ENCODE data around the gene TNFRSF18. TPM values are rescaled to one million over a fixed set of nuclear protein-coding genes. Genes with fewer than 3 reads are reported as not detected.

Gene TNFRSF18
- total RNA-seq: 0.55 TPM in 1 of 2 replicates, not detected in the other

DNA sequence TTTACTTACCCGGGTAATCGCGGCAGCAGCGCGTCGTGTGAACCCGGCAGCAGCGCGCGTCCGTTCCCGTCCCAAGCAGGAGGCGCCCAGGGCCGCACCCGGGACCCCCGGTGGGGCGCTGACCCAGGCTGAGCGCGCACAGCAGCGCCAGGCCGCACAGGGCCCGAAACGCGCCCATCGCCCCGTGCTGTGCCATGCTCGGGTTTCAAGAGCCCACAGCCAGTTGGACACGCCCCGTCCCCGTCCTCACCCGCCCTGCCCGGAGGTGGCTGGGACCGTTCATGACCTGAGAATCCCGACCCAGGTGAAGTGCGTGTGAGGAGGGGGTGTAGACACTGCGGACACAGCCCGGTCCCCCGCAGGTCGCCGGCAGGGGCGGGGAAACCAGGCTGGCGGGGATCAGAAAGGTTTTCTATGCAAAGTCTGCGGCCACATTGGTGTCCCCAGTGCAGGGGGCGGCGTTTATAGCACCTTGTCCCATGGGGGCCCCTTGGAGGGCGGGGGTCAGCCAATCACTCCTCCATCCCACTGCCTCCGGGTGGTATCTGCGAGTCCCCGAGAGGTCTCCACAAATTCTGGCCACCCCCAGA lies at the start of gene TNFRSF18:
Gene TNFRSF18, minus strand, starts transcription at position 217 of the 590 bp plus-strand sequence. Its CDS starts 21 bp downstream, at position 196.

DNA sequence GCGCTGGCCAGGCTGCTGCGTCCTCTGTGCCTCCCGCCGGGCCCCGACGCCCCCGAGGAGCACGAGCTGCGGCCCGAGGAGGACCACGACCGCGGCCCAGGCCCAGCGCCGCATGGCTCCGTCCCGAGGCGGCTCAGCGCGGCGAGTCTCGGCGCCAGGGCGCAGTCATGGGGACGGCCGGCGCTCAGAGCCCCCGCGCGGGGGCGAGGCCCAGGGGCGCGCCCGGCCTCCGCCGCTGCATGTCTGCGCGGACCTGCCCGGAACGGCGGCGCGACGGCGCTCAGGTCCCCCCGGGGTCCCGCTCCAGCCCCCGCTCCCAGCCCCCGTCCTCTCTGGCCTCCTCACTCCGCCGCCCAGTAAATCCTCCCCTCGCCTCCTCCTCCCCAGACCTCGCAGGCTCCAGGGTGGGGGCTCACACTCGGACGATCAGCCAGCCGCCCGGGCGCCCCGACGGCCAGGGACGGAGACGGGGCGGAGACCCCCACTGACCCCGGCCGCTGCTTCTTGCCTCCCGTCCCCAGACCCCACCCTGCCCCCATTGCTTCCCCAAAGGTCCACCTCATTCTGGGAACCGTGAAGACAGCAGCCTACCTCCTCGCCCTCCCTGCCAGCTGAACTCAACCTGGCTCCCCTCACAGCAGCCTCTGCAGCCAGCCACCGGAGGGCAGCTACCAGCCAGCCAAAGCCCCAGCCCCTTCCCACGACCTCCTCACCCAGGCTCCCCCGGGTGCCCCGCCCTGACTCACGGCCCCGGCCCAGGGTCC lies 40.4 kb upstream of the TNFRSF18 start, which contains the start of gene C1QTNF12:
Gene C1QTNF12, minus strand, starts transcription at position 146 of the 764 bp plus-strand sequence. Its CDS starts 32 bp downstream, at position 114.

GRCh38 chr1:1232208-1232795 lies 25.9 kb upstream of the TNFRSF18 start, which contains the start of gene B3GALT6:
Gene B3GALT6 (plus strand): TSS chr1:1232237. CDS start chr1:1232279, 42 bp downstream.

GRCh38 chr1:1231400-1232207 lies 25.2 kb upstream of the TNFRSF18 start, which contains the start of gene SDF4:
Gene SDF4 (minus strand): TSS chr1:1232001. CDS start chr1:1228772, 3,229 bp downstream.

DNA sequence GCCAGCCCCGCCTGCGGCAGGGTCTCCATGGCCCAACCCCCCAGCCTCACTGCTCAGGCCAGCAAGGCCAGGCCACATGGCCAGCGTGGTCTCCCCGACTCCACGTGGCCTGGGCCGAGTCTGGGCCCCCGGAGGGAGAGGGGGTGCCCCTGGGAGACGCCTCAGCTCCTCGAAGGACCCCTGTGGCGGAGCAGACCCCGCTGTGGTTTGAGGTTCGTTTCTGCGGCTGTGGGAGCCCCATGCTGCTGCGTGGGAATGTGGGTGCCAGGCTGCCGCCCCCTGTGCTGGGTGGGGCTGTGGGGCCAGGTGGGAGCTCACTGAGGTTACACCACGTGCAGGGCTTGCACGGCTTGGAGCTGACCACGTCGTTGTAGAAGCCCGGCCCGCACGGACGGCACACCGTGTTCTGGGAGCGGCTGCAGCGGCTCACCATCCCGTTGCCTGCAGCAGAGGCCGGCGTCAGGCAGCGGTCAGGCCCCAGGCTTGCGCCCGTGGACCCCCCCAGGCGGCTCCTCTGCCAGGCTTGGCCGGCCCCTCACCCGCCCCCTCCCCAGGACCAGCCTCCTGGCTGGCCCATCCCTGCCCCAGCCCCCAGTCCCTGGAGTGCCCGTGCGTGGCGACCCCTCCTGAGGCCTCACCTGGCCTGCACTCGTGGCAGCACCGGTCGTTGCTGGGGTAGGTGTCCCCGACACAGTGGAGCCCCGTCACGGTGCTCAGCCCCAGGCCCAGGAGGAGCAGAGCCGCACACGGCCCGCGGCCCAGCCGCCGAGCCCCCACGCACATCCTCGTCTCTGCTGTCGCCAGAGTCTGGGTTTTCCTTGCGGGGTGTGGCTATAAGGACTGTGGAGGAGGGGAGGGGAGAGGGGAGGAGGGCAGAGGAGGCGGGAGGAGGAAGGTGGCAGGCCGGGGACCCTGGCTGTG lies 7.2 kb upstream of the TNFRSF18 start, which contains the start of gene TNFRSF4:
Gene TNFRSF4, minus strand, starts transcription at position 809 of the 921 bp plus-strand sequence. Its CDS starts 26 bp downstream, at position 783.

DNA sequence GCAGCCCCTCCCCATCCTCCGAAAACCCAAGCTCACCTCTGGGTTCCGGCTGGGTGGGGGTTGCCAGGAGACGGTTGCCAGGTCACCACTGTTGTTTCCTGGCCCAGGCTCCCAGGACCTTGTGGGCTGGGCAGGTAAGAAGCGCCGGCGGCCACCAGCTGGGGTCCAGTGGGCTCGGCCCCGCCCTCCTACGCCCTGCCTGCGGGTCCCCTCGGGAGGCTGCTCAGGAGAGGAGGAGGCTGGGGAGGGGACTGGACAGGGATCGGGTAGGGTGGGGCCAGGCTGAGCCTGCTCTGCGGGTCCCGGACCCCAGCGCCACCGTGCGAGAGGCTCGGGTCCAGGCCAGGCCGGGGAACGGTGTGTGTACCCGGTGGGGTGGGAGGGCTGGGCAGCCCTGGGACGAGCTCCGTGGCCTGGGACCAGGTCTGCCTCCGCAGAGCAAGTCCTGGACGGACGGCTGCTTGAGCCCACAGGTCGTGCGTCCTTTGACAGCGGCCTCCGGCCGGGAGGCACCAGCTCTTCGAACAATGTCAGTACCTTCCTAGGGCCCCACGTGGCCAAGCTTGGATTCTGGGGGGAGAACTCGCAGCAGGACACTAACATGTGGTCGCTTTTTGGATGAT lies 32.5 kb downstream of the TNFRSF18 start, which contains the start of gene TTLL10:
Gene TTLL10, plus strand, starts transcription at position 88 of the 623 bp plus-strand sequence. CDS start 5,336 bp downstream, outside the sequence.

Other genes starting within 250 kb of the TNFRSF18 start
- gene NOC2L, start 247.3 kb downstream of the TNFRSF18 start, total RNA-seq: 87.5 and 89.9 TPM in 2 replicates
- gene KLHL17, start 246.0 kb downstream of the TNFRSF18 start, total RNA-seq: 6.8 and 6.9 TPM in 2 replicates
- 0.18 and 0.28 TPM in 2 replicates for gene PLEKHN1, start 240.1 kb downstream of the TNFRSF18 start, total RNA-seq
- gene PERM1, start 224.5 kb downstream of the TNFRSF18 start, total RNA-seq: 0.43 and 2.1 TPM in 2 replicates
- gene HES4, start 206.5 kb downstream of the TNFRSF18 start, total RNA-seq: 0.85 and 8.0 TPM in 2 replicates
- gene ISG15, start 193.1 kb downstream of the TNFRSF18 start, total RNA-seq: 103 and 131 TPM in 2 replicates
- 30.9 and 42.0 TPM in 2 replicates for gene AGRN, start 186.5 kb downstream of the TNFRSF18 start, total RNA-seq
- gene RNF223, start 132.3 kb downstream of the TNFRSF18 start, total RNA-seq: not detected in 2 replicates
- gene C1orf159, start 90.5 kb downstream of the TNFRSF18 start, total RNA-seq: 3.8 and 4.0 TPM in 2 replicates
- gene TTLL10, start 32.7 kb downstream of the TNFRSF18 start, total RNA-seq: not detected in 2 replicates
- gene TNFRSF4, start 7.6 kb upstream of the TNFRSF18 start, total RNA-seq: 0.14 and 0.18 TPM in 2 replicates
- 117 and 125 TPM in 2 replicates for gene SDF4, start 25.4 kb upstream of the TNFRSF18 start, total RNA-seq
- gene B3GALT6, start 25.6 kb upstream of the TNFRSF18 start, total RNA-seq: 16.2 and 21.7 TPM in 2 replicates
- 0.83 and 1.3 TPM in 2 replicates for gene C1QTNF12, start 40.1 kb upstream of the TNFRSF18 start, total RNA-seq
- gene UBE2J2, start 67.3 kb upstream of the TNFRSF18 start, total RNA-seq: 34.0 and 44.7 TPM in 2 replicates
- gene SCNN1D, start 73.8 kb upstream of the TNFRSF18 start, total RNA-seq: 0.71 and 0.74 TPM in 2 replicates
- 19.2 and 25.7 TPM in 2 replicates for gene ACAP3, start 101.3 kb upstream of the TNFRSF18 start, total RNA-seq
- gene PUSL1, start 102.0 kb upstream of the TNFRSF18 start, total RNA-seq: 9.2 and 12.0 TPM in 2 replicates
- gene INTS11, start 118.1 kb upstream of the TNFRSF18 start, total RNA-seq: 47.5 and 50.3 TPM in 2 replicates
- gene CPTP, start 118.2 kb upstream of the TNFRSF18 start, total RNA-seq: 7.0 and 9.1 TPM in 2 replicates
- 0.14 and 0.18 TPM in 2 replicates for gene TAS1R3, start 124.7 kb upstream of the TNFRSF18 start, total RNA-seq
- gene DVL1, start 142.8 kb upstream of the TNFRSF18 start, total RNA-seq: 48.4 and 72.1 TPM in 2 replicates
- gene MXRA8, start 152.0 kb upstream of the TNFRSF18 start, total RNA-seq: 236 and 258 TPM in 2 replicates
- gene AURKAIP1, start 168.6 kb upstream of the TNFRSF18 start, total RNA-seq: 93.0 and 96.6 TPM in 2 replicates
- gene CCNL2, start 192.7 kb upstream of the TNFRSF18 start, total RNA-seq: 103 and 153 TPM in 2 replicates
- 95.4 and 96.7 TPM in 2 replicates for gene MRPL20, start 200.7 kb upstream of the TNFRSF18 start, total RNA-seq
- gene ANKRD65, start 214.7 kb upstream of the TNFRSF18 start, total RNA-seq: 0.28 and 0.46 TPM in 2 replicates
- 2.8 and 3.7 TPM in 2 replicates for gene VWA1, start 229.1 kb upstream of the TNFRSF18 start, total RNA-seq
- gene ATAD3C, start 243.1 kb upstream of the TNFRSF18 start, total RNA-seq: not detected in 2 replicates

All from smooth muscle cell of bladder (primary cell).